HUES6 (cell line): ENCODE results near the gene GTF2IRD1.
"Not testable (repeated sequence)": the region's sequence is repeated elsewhere in the genome, so short reads cannot be mapped to it uniquely, and the experiment has no call there.

ENCODE experiments used
- H3K27ac ChIP-seq: 2 replicates; pipeline ENCODE4 v1.7.0; 2013; ENCODE audit warnings: low read depth, mild to moderate bottlenecking, low read length, inconsistent platforms
- H3K27me3 ChIP-seq: 2 replicates; pipeline ENCODE4 v1.6.1; 2013; ENCODE audit warnings: low read length; ENCODE audit not compliant: control insufficient read depth, insufficient read depth
- H3K36me3 ChIP-seq: 2 replicates; pipeline ENCODE4 v1.6.1; 2013; ENCODE audit warnings: low read length; ENCODE audit not compliant: control insufficient read depth, insufficient read depth
- H3K4me1 ChIP-seq: 2 replicates; pipeline ENCODE4 v1.6.1; 2013; ENCODE audit warnings: low read length; ENCODE audit not compliant: control insufficient read depth, insufficient read depth
- H3K4me3 ChIP-seq: 2 replicates; pipeline ENCODE4 v1.5.1; 2013; ENCODE audit warnings: low read depth, low read length
- H3K9ac ChIP-seq: one replicate; pipeline ENCODE4 v1.6.1; 2013; ENCODE audit warnings: mild to moderate bottlenecking, low read length
- H3K9me3 ChIP-seq: 2 replicates; pipeline ENCODE4 v1.6.1; 2013; ENCODE audit warnings: low read depth, low read length; ENCODE audit not compliant: control insufficient read depth, insufficient read depth

Gene GTF2IRD1

DNA sequence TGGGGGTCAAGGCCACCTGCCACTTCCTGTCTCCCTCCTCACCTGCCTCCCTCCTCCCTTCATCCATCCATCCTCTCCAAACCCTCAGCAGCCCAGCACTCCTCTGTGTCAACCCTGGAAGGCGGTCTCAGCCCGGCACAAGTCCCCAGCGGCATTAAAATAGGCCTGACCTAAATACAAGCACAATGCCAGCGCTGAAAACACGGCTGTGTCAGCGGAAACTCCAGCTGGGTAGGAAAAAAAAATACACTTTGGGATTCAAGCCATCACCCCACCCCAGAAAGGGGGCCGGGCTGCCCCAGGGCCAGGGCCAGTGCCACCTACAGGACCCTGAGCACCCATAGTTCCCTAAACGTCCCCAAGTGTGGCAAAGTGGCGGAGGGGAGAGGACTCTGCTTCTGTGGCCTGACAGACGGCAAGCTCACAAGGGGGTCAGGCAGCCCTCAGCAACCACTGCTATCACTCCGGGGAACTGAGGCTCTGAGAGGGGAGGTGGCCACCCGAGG lies 22.7 kb upstream of the GTF2IRD1 start:
- Histone ChIP-seq H3K36me3 (no peaks in the 10 kb centered on the region), H3K9me3 (no peaks in the 10 kb centered on the region), H3K4me3 (no peak overlapping the region), H3K4me1 (peaks cover 14% of the 10 kb centered on the region), H3K27ac (no peak overlapping the region), H3K9ac (no peak overlapping the region), H3K27me3 (no peaks in the 10 kb centered on the region)

DNA sequence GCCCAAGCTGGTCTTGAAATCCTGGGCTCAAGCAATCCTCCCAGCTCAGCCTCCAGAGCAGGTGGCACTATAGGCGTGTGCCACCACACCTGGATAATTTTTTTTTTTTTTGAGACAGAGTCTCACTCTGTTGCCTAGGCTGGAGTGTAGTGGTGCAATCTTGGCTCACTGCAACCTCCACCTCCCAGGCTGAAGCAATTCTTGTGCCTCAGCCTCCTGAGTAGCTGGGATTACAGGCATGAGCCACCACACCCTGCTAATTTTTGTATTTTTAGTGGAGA lies 16.5 kb upstream of the GTF2IRD1 start:
- not testable (repeated sequence) for H3K4me1 ChIP-seq, H3K4me3 ChIP-seq, H3K36me3 ChIP-seq, H3K27ac ChIP-seq, H3K9me3 ChIP-seq, H3K9ac ChIP-seq, H3K27me3 ChIP-seq

DNA sequence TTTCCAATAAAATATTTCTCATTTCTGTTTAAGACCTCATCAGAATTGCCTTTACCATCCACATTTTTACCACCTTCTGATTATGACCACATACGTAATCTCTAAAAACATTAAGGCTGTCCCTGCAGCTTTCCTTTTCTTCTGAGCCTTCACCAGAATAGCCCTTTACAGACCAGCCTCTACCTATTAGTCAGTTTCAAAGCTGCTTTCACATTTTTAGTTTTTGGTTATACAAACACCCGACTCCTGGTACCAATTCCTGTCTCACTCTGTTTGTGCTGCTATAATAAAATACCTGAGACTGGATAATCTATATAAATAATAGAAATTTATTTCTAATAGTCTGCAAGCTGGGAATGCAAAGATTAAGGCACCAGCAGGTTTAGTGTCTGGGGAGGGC lies 15.4 kb upstream of the GTF2IRD1 start:
- no peaks in the 10 kb centered on the region for H3K27me3 ChIP-seq
- peaks cover 3% of the 10 kb centered on the region; the same call in 1 of the 2 replicates for H3K4me1 ChIP-seq
- H3K4me3 ChIP-seq: no peak overlapping the region
- no peak overlapping the region for H3K9ac ChIP-seq
- no peak overlapping the region for H3K27ac ChIP-seq
- no peaks in the 10 kb centered on the region for H3K36me3 ChIP-seq
- H3K9me3 ChIP-seq: peaks cover 4% of the 10 kb centered on the region; the same call in 1 of the 2 replicates

DNA sequence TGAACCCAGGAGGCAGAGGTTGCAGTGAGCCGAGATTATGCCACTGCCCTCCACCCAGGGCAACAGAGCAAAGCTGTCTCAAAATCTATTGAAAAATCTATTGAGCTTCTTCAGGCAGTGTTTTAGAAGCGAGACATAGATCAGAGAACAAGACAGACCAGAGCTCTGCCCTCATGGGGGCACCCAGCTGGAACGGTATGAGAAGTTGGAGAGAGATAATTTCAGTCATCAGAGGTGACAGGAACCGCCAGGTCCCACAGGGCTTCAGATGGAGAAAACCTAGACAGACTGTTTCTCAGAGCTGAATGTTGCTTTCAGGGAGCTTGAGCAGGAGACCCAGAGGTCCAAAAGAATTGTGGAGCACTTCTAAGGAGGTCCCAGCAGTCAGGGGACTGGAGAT lies 14.2 kb upstream of the GTF2IRD1 start:
- no peaks in the 10 kb centered on the region for H3K36me3 ChIP-seq
- H3K27ac ChIP-seq: no peak overlapping the region
- H3K4me1 ChIP-seq: peaks cover 8% of the 10 kb centered on the region; the same call in 1 of the 2 replicates
- H3K4me3 ChIP-seq: no peak overlapping the region
- no peaks in the 10 kb centered on the region for H3K27me3 ChIP-seq
- H3K9me3 ChIP-seq: peaks cover 4% of the 10 kb centered on the region; the same call in 1 of the 2 replicates
- no peak overlapping the region for H3K9ac ChIP-seq

DNA sequence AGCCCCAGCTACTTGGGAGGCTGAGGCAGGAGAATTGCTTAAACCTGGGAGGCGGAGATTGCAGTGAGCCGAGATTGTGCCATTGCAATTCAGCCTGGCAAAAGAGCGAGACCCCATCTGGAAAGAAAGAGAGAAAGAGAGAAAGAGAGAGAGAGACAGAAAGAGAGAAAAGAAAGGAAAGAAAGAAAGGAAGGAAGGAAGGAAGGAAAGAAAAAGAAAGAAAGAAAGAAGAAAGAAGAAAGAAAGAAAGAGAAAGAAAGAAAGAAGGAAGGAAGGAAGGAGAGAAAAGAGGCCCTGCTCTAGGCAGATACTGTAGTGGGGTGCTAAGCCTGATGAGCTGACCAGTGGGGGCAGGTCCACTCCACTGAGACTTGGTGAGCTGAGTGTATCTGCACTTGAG lies 13.6 kb upstream of the GTF2IRD1 start:
- H3K4me3 ChIP-seq, H3K27me3 ChIP-seq, H3K36me3 ChIP-seq, H3K27ac ChIP-seq, H3K9me3 ChIP-seq, H3K9ac ChIP-seq, H3K4me1 ChIP-seq: not testable (repeated sequence)

DNA sequence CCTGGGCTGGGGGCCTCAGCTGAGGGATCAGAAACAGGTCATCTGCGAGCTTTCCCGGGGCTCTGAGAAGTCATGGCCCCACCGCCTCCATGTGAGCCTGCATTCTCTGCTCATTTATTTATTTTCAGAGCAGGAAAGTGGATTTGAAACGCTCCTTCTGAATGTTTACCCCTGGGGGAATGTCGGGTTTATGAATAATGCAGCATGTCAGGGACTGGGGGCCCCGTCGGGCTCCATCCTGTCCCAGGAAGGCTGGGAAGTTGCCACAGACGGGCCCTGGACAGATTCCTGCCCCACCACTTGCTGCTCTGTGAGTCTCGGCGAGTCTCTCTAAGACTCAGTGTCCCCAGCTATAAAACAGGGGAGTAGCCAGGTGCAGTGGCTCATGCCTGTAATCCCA lies 11.9 kb upstream of the GTF2IRD1 start:
- Histone ChIP-seq H3K9ac (no peak overlapping the region), H3K4me1 (peaks cover 8% of the 10 kb centered on the region; the same call in 1 of the 2 replicates), H3K27me3 (no peaks in the 10 kb centered on the region), H3K9me3 (peaks cover 4% of the 10 kb centered on the region; the same call in 1 of the 2 replicates), H3K27ac (no peak overlapping the region), H3K36me3 (no peaks in the 10 kb centered on the region), H3K4me3 (no peak overlapping the region)

DNA sequence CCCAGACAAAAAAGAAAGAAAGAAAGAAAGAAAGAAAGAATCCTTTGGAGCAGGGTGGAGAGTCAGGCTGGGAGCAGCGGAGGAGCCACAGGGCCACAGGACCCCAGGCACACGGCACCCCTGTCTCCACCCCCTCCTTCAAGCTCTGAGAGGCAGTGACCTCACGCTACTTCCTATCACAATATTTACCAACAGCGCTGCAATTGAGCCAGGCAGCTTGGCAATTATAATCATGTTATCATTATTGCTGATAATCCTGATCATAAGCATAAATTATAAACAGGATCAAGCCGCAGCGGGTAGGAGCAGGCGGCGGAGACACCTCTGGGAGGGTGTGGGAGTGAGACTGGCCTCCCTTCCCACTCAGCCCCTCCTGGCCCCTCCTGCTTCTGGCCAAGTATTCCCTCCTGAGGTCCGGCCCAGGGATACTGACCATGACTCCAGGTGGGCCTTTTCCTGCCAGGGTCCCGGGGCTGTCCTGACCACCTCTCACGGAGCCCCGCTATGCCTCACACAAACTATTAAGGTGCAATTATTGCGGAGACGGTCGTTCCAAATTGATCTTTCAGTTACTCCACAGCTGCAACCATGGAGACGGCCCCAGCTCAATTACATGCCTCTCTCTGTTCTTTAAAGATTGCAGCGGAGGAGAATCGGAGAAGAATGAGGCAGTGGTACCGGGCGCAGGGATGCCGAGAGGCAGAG lies 10.0 kb upstream of the GTF2IRD1 start:
- Histone ChIP-seq H3K36me3 (no peaks in the 10 kb centered on the region), H3K27me3 (no peaks in the 10 kb centered on the region), H3K4me3 (no peak overlapping the region), H3K27ac (no peak overlapping the region), H3K9ac (no peak overlapping the region), H3K4me1 (peaks cover 8% of the 10 kb centered on the region; the same call in 1 of the 2 replicates), H3K9me3 (no peaks in the 10 kb centered on the region)

DNA sequence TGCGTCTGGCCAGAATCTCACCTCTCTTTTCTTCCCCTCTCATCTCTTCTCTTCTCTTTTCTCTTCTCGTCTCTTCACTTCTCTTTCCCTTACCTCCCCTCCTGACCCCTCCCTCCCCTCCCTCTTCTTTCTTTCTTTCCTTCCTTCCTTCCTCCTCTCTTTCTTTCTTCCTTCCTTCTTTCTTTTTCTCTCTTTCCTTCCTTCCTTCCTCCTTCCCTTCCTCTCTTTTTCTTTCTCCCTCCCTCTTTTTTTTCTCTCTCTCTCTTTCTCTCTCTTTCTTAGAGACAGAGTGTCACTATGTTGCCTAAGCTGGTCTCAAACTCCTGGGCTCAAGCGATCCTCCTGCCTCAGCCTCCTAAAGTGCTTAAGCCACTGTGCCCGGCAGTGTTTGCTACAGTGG lies 4.6 kb upstream of the GTF2IRD1 start:
- no peak overlapping the region for H3K9ac ChIP-seq
- no peaks in the 10 kb centered on the region for H3K27me3 ChIP-seq
- no peak overlapping the region for H3K27ac ChIP-seq
- no peaks in the 10 kb centered on the region for H3K36me3 ChIP-seq
- H3K9me3 ChIP-seq: no peaks in the 10 kb centered on the region
- H3K4me1 ChIP-seq: 0 out of 2 replicates have a peak, but pooled peaks cover 5% of the 10 kb centered on the region
- H3K4me3 ChIP-seq: no peak overlapping the region

DNA sequence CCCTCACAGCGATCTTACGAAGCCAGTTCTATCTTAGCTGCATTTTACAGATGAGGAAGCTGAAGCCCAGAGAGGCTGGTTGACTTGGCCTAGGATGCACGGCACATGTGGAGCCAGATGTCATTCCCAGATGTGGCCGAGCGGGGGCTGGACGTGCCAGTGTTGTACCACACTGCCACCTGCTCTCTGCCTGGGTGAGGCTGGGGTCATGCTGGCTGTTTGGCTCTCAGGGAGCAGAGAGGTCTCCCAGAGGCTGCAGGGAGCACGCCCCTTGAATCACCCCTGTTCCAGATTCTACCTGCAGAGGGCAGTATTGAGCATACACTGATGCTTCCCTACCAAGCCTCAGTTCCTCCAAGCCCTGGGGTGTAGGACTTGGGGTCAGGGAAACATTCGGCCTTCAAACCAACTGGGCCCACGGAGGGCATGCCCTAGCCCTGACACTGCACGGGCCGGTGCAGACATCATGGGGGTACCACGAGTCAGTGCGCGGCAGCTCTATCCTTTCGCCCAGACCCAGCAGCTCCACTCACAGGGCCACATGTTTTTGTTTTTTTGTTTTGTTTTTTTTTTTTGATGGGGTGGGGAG lies 3.8 kb upstream of the GTF2IRD1 start:
- Histone ChIP-seq H3K9ac (no peak overlapping the region), H3K27me3 (no peaks in the 10 kb centered on the region), H3K4me3 (no peak overlapping the region), H3K9me3 (no peaks in the 10 kb centered on the region), H3K27ac (no peak overlapping the region), H3K4me1 (peaks cover 10% of the 10 kb centered on the region; the same call in 1 of the 2 replicates), H3K36me3 (no peaks in the 10 kb centered on the region)

DNA sequence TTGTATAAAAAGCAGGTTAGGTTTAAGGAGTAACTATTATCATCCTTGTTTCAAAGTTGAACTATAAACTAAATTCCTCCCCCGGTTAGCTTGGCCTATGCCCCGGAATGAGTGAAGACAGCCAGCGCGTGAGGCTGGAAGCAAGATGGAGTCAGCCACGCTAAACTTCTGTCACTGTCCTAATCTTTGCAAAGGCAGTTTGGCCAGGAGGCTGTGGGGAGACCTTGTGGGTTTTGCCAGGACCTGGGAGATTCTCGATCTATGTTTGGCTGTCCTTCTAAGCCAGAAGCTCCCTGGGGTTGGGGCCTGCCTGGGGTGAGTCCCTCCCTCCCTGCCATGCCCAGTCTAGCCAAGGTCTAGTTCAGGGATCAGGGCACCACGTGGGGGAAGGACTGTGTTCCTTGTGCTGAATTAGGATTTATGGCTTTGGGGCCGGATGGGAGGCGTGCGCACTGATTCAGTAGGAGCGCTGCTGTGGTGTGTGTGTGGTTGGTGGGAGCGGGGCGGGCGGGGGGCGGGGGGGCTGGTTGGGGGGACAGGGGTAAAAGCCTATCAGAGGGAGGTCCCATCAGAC lies 871 bp upstream of the GTF2IRD1 start:
- H3K4me1 ChIP-seq: peaks cover 20% of the 10 kb centered on the region; the same call in 1 of the 2 replicates
- H3K27me3 ChIP-seq: no peaks in the 10 kb centered on the region
- H3K9ac ChIP-seq: peak overlapping the region; percentile 61
- H3K4me3 ChIP-seq: peak overlapping the region; percentile 63
- H3K36me3 ChIP-seq: no peaks in the 10 kb centered on the region
- H3K27ac ChIP-seq: no peak overlapping the region
- no peaks in the 10 kb centered on the region for H3K9me3 ChIP-seq
